NCI-H146 treated with DMSO at 0.1 percent for 48 hours (cell line): ENCODE measurements around the gene MAGIX.

Source experiments
- DNase-seq: peaks from one replicate; lab custom pipeline; 2025; ENCODE audit not compliant: unreplicated experiment; lab: John Stamatoyannopoulos, UW

MAGIX gene

DNA sequence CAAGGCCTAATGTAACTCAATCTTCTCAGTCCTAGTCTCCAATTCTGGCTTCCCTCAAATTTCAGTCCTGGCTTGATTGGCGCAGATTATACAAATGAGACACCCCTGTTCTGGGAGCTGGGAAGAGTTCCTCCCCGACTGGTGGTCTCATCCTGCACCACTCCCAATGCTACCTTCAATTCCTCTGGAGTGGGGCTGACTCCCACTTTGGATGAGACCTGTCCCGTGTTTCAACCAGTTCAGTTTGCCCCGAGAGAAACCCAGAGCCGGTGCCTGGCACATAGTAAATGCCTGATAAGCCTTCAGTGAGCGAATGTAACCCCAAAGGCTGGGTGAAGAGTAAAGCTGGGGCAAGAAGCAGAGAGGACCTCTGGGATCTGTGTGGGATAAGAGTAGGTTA, 41.5 kb downstream of the MAGIX start:
- DNase-seq, result no peak

DNA sequence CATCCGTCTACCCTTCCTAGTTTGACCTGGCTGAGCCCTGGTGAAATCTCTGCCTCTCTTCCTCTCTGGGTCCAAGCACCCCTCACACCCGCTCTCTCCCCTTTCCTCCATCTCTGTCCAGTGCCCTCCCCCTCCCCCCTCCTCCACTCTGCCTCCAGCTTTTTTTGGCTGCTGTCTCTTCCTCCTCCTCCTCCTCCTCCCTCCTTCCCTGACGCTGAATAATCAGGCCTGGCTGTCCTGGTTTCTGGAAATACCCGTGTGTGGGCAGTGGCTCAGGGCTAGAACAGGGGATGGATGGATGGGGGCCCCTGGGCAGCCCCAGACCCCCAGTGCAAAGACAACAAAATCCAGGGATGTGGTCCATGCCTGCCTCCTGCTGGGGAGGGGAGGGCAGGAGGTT, 42.2 kb downstream of the MAGIX start:
- no peak for DNase-seq

DNA sequence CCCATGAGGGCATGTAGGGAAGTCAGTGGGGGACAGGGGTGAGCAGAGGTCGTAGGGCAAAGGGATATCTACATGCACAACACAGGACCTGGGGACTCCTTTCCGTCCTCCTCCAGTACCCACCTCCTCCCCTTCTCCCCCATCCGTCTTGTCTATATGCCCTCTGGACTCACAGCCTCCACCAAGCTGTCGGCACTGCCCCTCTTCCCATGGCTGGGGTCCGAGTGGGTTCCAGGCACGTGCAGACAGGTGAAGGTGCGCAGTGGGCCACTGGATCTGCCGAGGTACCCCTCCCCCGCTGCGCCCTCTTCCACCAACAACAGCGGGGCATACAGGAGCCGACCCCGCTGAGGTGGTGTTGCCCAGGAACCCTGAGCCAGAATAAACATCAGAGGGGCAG, 42.9 kb downstream of the MAGIX start:
- DNase-seq, result no peak

DNA sequence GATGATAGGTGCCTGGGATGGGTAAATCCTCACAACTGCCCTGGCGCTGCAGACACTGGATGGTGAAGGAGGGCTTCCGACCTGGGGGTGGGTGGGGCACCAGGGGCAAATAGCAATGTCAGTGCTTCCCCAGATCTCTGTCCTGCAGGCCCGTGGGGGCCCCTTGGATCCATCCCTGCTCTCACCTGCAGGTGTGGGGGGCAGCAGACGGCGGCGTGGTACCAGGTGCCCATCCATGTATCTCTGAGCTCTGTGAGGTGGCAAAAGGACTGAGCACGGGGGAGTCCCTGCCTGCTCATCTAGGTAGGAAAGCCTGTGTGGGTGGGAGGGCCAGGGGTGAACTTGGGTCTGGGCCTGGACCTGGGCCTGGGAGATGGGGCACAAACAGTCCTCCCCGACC, 44.0 kb downstream of the MAGIX start:
- DNase-seq, result no peak

DNA sequence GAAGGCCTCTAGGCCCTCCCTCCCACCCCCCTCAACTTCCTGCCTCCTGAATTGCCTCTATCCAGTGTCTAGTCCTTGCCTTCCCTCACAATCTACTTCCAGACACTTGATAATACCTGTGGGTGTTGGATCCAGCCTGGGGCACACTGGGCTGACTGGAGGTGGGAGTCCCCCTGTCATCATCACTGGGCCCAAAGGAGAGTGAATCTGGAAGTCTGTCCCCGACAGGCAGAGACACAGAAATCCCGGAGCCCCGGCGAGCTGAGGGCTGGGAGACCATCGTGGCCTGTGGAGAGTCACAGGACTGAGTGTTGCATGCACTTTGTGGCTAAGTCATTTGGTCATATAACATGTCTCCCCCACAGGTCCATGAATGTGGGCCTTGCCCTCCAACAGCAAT, 45.8 kb downstream of the MAGIX start:
- no peak for DNase-seq

DNA sequence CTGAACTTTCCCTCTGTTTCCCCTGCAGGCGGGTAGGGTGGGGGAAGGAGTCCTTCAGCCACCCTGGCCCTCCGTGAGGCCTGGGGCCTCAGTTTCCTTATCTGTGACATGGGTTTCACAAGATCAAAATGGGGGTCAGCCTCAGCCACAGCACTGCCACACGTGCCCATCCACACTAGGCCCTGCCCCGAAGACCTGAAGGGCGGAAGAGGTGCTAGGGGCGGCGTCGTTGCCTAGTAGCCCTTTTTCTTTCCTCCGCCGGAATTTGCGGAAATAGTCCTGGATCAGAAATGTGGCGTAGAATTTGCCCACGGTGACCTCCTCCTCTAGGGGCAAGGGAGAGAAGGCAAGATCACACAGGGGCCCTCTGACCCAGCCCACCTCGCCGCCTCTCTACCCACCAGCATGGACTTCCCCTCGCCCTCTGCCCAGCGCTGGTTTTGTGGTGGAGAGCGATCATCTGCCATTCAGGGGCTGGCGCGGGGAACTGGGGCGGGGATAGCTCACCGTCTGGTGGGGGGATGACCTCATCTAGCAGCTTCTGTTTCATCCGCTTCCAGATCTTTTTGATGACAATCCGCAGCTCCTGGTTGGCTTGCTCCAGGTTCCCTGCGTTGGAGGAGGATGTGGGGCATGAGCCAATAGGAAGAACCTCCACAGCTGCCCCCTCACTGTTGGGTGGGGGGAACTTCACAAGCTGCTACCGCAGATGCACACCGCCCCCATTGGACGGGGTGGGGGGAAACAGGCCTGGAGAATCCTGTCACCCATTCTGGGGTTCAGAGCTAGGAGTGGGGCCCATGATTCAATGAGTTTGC, 47.1 kb downstream of the MAGIX start:
- no peak for DNase-seq

DNA sequence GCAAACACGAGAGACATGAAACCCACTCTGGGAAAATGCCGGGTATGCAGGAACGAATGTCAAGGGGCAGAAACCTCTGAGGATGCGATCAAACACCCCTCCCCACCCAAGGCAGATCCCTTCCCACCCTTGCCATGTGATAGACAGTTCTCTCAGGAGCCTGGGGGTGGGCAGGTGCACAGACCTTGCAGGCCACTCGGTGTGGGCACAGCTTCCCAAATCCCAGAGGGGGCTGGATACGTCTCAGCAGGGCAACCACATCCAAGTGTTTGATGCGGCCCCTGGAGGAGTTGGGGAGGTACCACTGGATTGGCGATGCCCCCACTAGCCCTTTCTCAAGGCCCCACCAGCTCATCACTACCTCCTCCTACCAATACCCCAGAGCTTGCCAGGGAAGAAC, 47.8 kb downstream of the MAGIX start:
- no peak for DNase-seq

DNA sequence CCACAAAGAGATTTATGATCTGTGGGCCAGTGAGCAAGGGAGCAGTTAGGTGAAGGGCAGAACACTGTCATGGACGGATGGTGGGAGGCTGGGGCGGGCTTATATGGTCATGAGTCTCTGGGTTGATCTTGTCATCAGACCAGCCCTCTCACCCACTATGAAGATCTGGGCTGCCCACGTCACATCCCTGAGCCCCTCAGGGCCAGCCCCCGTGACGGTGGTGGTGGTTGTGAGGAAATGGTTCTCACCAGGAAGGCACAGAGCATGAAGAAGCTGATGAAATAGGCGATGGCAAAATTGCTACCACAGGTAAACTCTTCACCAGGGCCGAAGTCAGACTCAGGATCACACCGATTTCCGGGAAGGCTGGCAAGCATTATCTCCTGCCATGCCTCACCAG, 48.5 kb downstream of the MAGIX start:
- DNase-seq, result no peak

DNA sequence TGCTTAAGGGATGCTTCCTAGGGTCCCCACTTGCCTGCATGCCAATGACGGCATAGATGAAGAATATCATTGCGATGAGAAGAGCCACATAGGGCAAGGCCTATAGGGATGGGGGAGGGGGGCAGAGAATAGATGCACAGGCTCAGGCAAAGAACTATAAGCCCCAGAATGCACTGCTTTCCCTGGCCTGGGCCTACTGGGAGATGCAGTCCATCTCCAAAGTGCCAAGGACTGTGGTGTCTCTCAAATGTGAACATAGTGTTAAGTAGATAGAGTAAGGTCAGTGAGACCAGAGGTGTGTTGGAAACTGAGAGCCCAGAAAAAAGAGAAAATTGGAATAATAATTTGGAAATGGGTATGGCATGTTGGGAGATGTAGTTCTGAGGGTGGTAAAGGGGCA, 49.7 kb downstream of the MAGIX start:
- no peak for DNase-seq

DNA sequence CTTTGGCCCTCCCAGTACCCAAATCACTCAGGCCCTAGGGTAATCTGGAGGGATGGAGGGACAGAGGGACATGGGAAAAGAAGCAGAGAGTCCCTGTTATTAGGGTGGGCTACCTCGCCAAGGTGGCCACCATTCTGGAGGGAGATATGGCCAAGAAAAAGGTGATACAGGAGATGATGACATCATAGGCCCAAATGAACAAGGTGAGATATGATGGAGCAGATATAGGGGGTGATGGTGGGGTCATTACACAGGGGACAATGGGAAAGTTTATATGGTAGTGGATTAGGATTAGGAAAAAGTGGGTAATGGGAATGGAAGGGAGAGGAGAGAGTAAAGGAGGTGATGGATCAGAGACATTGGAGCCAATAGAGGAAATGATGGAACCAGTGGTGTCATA, 50.3 kb downstream of the MAGIX start:
- DNase-seq, result no peak

DNA sequence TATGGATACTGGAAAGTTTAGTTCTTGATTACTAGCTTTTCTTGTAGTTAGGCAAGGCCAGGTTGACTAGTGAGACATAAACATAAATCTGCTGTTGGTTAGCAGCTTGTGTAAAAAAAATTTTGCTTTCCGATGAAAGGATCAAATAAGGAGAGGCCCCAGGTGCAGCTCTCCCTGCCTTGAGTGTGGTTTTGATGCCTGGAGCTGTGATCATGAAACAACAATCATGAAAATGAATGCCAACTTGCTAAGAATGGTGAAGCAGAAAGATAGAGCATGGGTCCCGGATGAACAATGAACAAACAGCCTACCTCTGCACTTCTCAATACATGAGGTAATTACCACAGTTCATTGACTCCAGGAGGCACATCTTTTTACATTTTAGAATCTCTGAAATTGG, 51.9 kb downstream of the MAGIX start:
- DNase-seq, result no peak

DNA sequence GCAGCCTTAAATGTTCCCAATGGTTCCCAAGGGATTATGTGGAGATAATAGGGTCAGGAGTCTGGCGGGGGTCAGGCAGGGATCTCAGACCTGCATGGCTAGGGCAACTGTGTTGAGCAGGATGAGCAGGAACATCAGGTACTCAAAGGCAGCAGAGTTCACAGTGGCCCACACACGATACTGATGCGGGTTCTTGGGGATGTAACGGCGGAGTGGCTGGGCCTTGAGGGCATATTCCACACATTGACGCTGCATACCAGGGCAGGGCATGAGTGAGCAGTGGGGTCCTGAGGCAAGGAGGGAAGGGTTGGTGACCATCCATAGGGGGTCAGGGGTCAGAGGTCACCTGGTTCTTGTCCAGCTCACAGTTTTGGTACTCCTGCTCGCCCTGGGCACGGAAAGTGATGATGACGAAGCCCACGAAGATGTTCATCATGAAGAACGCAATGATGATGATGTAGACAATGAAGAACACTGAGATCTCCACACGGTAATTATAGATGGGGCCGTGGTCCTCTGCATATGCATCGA, 52.5 kb downstream of the MAGIX start:
- DNase-seq, result no peak
